ENCODE measurements around the gene WDR38.

Gene WDR38

DNA sequence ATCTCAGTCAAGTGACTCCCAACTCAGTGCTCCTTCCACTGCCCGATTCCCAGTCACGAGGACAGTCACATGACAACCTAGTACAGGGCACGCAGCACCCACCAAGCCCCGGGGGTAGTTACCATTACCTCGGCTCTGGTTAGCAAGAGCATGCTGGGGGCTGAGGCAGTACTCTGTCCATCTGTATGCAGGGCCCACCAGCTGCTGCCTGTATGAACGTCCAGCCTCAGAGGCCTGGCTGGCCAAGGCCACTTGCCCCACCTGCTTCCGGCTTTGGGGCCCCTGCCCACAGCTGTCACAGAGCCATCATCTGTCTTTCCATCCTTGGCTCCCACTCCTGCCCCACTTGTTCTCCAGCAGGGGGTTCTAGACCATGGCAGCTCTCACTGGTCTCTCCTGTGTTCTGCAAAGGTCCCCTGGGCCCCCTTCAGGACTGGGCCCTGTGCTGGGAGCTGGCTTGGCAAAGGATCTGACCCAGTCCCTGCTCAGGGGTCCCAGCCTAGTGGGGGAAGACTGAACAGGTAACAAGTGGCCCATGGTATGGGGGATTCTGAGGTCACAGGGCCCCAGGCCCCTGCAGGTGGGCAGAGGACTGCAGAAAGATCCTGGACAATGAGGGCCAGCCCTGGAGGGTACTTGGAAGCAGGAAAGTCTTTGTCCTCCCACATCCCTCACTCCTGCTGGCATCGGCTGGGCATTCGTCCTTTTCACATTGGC lies 5.2 kb downstream of the WDR38 start:
- DNase-seq (ENCODE audit: low read depth in 2 of 2), result no peak

DNA sequence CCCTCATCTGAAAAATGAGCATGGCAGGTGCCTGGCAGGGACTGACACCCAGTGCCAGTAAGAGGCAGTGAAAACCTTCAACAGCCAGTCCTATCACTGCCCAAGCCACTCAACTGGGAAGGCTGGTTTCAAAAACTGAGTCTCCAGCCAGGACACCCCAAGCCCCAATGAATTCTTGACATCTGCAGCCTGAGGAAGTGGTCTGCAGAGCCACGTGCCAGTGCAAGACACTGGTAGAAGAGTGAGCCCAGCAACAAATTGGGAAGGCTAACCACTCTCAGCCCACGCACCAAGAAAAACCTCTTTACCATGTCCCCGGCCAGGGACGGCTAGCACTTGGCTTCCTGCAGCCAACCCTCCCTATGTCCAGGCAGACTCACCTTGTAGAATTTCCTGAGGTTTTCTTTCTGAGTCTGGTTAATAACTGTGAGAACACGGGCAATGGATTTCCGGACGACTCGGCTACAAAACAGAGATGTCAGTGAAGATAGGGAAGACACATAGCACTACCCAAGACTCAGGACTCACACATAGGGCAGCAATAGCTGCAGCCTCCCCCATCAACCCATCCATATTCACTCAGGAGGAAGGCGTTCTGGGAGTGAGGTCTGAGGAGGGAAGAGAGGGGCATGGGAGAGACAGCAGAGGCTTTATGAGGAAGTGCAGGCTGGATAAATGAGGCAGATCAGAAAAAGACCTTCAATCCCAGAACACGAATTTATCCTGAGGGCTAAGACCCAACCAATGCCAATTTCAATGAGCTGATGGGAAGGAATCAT lies 6.7 kb downstream of the WDR38 start:
- DNase-seq (ENCODE audit: low read depth in 2 of 2), result no peak

DNA sequence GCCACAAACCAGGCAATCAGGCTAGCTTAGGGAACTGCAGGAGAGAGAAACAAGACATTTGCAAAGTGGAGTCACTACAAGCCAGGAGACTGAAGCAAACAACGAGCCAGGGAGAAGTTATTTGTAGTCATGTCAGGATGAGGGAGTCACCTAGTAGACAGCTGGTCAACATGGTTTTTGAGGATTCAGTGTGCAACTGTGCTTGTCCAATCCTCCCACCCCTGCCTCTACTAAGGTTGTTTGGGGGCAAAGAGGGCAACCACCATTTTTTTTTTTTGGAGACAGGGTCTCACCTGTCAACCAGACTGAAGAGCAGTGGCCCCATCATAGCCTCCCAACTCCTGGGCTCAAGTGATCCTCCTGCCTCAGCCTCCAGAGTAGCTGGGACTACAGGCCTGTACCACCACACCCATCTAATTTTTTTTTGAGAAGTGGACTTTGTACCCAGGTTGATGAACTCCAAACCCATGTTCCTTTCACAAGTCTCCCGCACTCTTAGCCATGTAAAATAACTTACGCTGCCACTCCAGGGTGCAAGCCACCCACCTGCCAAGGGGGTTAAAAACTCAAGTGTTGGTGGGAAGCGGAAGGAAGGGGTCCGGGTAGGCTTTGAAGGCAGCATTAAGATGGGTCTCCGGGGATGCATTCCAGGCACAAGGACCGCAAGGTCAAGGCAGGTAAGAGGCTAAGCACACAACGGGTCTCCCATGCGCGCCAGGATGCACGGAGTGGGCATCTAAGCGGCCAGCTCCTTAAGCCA lies 7.5 kb downstream of the WDR38 start:
- no peak for DNase-seq (ENCODE audit: low read depth in 2 of 2)

DNA sequence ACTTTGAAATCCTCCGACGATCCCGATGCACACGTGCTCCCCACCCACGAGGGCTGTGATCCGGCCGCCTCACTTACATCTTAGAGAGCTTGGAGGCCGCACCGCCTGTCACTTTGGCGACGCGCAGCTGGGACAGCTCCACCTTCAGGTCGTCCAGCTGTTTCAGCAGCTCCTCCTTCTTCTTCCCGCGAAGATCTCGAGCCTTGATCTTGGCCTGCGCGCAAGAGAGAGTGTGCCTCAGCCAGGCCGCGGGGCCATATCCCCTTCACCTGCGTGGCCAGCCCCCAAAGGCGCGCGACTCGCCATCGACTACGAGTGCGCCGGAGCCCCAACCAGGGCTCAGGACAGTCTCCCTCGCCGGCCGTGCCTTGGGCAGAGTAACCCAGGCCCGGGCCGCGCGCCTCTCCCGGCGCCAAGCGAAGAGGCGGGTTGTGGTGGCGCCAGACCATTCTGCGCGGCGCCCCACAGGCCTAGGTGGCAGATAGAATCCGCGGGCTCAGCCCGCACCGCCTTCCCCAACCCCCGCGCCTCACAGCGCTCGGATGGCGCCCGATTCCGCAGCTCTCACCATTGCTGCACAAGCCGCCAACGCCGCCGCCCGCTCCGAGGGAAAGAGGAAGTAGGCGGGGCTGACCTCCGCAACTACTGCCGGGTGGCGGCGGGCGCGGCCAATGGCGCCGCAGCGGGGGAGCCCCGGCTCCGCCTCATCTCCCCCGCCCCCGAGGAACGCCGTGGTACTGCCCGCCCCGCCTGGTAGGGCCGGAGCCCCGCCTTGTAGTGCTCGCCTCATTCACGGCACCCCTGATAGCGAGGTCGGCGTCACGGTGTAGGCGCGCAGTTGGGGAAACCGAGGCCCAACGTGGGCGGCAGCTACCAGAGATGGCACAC lies 8.3 kb downstream of the WDR38 start, which contains the start of the genes ARPC5L and RPL35:
Gene ARPC5L (plus strand): TSS at position 789 of the 888 bp plus-strand sequence. CDS start 7,161 bp downstream, outside the sequence.
Gene RPL35 (minus strand): TSS at position 616 of the 888 bp plus-strand sequence. CDS start 45 bp downstream, at position 571.
- peak; percentile 83 to 84 for DNase-seq (ENCODE audit: low read depth in 2 of 2)

DNA sequence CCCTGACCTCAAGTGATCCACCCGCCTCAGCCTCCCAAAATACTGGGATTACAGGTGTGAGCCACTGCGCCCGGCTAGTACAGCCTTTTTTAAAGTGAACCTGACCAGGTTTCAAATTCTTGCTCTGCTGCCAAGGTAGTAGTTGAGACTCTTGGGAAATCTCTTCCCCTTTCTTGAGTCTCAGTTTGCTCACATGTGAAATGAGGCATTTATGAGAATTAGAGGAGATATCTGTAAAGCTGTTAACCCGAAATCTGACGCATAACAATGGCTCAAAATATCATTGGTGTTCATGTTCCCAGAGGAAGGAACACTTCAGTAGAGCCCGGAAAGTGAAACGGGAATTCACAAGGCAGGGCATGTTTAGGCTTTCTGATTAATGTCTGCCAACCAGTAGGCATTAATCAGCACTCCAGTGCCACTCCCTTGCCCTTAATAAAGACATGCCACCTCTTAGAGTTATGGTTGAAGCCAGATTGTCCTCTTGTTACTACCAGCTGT lies 10.2 kb downstream of the WDR38 start:
- DNase-seq (ENCODE audit: low read depth in 2 of 2), result no peak

DNA sequence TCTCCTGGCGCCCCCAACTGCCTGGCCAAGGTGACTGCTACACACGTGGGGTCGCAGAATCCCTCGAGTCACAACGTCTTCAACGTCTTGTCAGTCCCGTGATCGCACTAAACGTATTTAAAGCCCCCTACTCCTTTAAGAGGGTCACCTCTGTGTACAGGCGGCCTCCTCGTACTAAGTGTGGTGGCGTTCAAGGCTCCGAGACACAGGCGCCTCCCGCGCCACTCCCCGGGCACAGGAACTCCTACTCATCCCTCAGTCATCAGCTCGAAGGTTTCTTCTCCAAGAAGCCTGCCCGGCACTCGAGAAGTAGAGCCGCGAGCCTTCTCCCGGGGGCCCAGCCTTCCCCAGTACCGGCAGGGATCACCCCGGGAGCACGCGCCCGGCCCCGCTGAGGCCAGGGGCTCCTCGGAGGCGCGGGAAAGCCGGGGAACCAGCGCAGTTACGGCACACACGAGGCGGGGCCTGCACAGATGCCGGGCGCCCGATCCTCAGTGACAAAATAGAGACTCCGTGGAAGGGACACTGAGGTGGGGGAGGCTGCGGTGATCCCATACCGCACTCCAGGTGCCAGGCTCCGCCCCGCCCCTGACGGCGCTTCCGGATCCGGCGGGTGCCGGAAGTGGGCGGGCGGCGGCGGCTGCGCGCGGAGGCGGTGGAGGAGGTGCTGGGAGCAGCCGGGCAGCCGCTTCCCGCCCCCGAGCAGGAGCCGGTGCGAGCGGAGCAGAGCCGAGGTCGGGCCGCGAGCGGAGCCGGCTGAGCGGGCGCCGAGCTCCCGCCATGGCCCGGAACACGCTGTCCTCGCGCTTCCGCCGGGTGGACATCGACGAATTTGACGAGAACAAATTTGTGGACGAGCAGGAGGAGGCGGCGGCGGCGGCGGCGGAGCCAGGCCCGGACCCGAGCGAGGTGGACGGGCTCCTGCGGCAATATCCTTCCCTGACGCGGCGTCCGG lies 15.5 kb downstream of the WDR38 start:
- DNase-seq (ENCODE audit: low read depth in 2 of 2), result peak; percentile 42 to 45

DNA sequence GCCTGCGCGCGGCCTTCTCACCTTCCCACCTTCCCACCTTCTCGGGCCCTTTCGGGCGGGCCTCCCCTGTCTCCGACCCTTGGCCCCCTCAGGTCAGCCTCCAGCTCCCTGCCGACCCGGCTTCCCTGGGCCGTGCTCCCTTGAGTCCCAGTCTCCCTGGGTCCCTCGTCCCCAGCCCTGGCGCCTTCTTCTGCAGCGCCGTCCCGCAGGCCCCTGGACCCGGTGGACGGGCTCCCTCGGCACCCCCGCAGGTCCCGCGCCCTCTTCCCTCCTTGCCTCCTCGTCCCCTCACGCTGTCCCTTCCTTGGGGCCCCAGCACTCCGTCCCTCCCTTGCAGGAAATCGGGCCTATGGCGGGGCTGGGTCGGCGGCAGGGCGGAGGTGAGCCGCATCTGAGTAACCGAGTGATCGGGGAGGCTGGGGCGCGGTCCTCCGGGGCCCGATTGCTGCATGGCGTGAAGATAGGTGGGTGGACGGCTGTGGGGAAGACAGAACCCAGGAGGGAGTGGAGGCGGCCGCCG lies 16.3 kb downstream of the WDR38 start:
- DNase-seq (ENCODE audit: low read depth in 2 of 2), result no peak

DNA sequence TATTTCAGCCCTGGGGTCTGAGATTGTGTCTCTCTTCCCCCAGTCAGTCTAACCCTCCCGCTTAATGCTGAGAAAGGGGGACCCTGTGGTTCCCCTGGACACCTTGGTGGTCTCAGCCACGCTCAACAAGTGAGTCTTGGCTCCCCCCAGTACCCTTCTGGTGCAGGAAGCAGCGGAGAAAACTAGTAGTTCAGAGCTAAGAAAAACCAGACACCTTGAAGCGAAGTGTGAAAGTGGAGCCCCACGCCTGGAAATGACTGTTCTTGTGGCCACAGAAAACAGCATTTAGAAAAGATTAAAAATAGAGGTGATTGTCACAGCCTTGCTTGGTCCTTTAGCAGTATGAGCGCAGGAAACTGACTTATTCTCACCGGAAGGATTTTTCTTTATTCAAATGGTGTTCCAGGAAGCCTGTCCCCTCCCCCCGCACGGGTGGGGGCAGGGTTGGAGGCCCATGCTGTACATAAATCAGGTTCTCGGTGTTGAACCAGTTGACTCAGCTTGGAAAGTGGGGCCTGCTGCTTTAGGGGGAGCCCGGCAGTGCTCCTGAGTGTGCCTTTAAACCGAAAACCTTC lies 16.8 kb downstream of the WDR38 start:
- DNase-seq (ENCODE audit: low read depth in 2 of 2), result no peak

DNA sequence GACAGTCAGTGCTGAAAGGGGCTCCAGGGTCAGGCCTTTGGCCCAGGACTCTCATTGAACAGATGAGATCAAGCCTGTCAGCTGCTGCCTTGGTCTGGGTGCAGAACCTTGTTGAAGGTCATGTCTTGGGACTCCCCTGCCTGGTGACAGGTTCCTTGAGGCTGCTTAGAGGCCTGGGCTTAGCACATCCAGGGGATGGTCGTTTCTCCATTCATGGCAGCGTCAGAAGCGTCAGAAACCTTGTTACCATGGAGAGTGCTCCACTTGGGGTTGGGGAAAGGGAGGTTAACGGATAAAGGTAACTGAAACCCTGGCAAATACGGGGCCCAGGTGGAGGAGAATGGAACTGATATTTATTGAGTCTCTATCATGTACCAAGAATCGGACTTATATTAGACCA lies 17.5 kb downstream of the WDR38 start:
- no peak for DNase-seq (ENCODE audit: low read depth in 2 of 2)

DNA sequence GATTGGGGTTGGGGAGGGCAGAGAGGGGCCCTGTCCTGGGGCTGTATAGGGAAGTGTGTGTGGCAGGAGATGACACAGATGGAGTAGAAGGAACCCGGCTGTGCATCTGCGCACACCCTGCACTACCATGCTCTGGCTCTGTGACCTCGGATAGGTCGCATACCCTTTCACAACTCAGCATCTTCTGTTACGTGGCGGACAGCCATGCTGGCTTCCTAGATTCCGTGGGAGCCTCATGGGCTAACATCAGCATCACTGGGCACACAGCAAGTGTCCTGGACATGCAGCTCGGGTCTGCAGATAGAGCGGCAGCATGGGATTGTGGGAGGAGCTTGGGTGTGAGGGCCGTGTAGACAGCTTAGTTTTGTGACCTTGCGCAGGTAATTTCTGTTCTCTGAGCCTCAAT lies 17.9 kb downstream of the WDR38 start:
- no peak for DNase-seq (ENCODE audit: low read depth in 2 of 2)

DNA sequence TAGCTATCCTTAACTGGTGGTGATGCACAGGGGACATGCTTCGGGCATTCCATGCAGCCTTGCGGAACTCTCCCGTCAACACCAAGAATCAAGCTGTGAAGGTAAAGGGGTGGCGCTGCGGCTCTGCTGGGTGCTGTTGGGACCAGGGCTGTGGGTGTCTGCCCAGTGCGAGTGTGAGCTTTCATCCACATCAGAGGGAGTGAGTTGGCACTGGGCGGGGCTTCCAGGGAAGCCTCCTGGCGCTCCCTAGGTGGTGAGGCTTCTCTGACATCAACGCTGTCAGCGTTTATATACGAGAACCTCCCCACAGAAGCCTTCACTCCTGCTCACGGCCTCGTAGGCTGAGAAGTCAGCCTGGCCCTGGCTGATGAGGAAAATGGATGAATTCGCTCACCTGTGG lies 20.4 kb downstream of the WDR38 start:
- DNase-seq (ENCODE audit: low read depth in 2 of 2), result no peak

DNA sequence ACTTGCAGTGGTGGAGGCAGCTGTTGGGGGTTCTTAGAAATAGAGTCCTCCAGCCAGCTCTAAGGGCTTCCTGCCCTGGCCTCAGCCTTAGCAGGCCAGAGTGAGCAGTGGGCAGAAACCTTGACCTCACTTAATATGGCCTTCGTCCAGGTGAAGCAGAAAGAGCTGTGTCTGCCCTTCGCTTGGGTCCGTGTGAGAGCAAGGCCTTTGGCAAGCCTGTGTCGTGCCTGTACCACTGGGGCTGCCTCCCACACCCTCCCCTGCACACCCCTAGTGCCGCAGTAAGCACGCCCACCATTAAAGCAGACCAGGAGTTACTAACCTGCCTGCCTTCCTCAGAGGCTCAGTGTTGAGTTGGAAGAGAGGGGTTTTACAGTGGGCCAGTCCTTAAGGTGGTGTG lies 22.2 kb downstream of the WDR38 start:
- no peak for DNase-seq (ENCODE audit: low read depth in 2 of 2)

DNA sequence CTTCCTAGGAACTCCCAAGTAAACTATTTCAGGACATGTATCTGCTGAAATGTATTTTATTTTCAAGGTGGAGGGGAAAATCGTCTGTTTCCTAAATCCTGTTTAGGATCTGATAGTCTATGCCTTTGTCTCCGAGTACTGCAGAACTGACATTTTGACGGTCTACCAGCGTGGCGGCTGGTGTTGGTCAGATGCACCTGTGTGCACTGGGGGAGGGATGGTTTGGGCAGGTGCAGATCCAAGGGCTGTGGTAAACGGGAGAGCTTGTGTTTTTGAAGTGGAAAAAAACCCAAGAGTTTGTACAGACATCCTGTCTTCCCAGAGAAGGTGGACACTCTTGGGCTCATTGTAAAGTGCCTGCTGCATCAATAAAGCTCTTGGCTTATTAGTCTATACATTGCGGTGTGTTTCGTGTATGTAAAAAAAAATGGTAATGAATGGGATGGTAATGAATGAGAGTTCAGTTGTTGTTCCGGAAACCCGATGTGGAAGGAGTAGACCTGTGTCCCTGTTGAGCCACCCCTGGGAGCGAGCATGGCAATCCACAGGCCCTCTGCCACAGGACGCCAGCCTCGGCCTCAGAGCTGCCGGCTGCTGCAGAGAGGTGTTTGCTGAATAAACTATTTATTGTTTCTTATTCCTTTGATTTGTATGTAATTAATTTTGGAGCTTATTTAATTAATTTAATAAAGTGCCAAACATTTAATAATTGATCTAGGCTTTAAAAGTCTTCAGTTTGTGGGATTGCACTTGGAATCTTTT lies 23.9 kb downstream of the WDR38 start:
- DNase-seq (ENCODE audit: low read depth in 2 of 2), result no peak

DNA sequence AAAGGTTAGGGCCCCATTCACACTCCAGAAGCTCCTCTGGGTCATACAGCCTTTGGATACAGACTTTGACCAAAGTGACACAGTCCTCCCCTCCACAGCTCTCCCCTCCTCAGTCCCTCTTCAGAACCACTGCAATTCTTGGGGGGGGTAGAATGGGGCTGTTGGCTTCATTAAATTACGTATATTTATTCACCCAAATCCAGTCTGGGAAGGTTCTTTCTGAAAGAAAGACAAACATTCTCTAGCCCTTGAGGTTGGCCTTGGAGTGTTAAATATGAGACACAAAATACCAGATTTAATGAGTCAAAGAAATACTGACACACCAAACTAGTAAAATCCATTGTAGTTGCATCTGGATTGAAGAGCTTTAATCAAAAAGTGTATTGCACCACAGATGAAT lies 24.8 kb downstream of the WDR38 start:
- no peak for DNase-seq (ENCODE audit: low read depth in 2 of 2)

DNA sequence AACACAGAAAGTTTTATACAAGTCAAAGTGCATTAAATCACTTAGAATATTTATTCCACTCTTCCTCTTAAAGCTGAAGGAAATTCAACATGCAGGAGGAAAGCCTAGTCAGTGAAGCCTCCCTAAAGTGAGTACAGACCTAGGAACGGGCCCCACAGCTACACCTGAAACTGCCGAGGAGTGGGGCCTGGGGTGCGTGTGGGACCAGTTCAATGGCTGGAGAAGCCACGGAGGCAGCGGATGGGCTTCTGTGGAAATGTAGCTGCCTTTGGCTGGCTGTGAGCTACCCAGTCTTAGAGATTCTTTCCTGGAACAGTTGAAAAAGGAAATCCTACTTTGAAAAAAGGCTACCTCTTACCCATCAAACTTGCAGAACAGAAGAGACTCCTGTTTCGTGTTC lies 25.3 kb downstream of the WDR38 start:
- DNase-seq (ENCODE audit: low read depth in 2 of 2), result no peak

DNA sequence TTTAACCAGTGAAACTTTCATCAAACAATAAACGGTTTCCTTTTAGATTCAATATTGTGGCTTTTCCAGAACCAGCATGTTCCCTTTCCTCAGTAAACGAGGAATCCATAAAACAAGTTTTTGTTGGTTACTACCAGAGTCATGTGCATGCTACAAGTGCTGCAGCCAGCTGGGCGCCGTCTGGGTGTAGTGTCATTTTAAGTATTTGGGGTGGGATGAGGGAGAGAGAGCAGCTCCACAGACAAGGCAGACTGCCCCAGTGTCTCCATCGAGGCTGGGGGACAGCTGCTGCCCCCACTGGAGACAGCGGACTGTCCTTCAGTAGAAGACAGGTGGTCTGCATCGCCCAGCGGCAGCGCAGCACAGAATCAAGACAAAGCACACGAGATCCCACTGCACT lies 26.0 kb downstream of the WDR38 start:
- DNase-seq (ENCODE audit: low read depth in 2 of 2), result no peak

DNA sequence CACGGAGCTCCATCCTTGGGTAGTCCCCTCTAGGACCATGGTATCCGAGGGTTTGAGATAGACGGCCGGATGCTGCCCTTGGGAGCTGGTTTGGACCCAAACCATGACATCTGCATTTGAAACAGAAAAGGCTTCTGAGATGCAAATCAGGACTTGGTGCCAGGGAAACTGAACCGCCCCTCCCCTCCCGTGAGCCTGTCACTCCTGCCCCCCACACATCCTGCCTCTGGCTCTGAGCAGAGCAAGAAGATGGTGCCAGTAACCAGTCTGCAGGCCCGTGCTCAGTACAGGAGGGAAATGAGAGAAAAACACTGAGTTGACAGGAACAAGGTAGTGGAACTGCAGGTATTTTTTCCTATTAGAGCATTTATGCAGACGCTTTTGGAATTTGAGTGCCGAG lies 27.2 kb downstream of the WDR38 start:
- no peak for DNase-seq (ENCODE audit: low read depth in 2 of 2)

DNA sequence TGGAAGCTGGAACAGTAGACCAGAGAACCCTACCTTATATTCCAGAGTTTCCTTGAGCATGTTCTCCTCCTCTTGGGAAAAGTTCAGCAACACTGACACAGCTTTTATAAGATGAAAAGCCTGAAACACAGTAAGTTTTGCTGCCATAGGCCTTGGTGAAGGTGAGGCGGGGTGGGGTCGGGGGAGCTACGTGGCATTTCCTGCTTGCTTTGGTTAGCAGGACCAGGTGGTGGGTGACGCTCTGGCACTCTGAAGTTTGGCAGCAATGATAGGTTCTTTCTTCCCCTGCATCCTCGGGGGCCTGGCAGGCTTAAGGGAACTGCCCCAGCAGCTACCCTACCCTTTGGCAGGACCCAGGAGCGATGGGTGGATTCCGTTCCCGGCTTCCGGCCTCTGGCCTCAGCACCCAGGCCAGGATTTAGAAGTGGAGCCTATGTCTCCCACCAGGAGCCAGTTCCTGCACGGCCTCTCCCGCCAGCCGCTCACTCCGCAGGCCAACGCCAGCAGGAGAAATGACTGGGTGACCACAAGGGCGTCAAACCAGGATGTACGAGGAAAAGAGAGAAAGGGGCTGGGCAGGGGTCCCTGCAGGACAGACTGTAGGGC lies 28.0 kb downstream of the WDR38 start:
- no peak for DNase-seq (ENCODE audit: low read depth in 2 of 2)
